SK-N-MC (cell line): ENCODE measurements around the gene CDYL.

Experiments
- EZH2 ChIP-seq: fragments of 200-600 bp; sonication (generic); IDR thresholded peaks from one replicate; pipeline ENCODE4 v1.6.1; 2017; ENCODE audit warnings: antibody characterized with exemption
- FOXP2 ChIP-seq: optimal IDR thresholded peaks from 2 replicates; pipeline ENCODE3; 2011; ENCODE audit warnings: mild to moderate bottlenecking, moderate library complexity; ENCODE audit not compliant: insufficient read depth; ENCODE audit errors: extremely low read length, control extremely low read depth
- POLR2AphosphoS5 ChIP-seq: IDR thresholded peaks from 2 replicates; pipeline ENCODE4 v1.6.1; 2012; ENCODE audit warnings: mild to moderate bottlenecking, low read depth, low read length, borderline replicate concordance

DNA sequence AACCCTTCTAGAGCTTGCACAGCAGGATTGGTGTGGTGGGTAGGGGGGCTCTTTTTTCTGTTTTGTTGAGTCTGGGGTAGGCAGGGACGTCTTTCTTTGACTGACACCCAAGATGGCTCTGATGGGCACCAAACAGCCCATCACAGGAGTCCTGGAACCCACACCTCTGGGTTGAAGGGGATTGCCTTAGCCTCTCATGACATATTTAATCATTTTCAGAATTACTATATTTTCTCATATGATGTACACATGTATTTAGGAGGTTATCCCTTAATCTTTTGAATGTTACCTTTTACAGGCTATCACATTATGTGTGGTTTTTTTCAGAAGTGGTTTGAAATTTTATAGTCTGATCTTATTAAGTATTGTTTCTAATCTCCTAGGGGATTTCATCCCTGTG, 163.0 kb downstream of the CDYL start:
- no peak for TF ChIP-seq POLR2AphosphoS5
- TF ChIP-seq EZH2: no peak
- no peak for TF ChIP-seq FOXP2
